ENCODE measurements around the gene TTLL11.

- no peak for TF ChIP-seq CTCF (IDR thresholded peaks at IDR 0.05; ENCODE audit: low read depth, low read length, missing input control)
- no peak for TF ChIP-seq RXRA (IDR thresholded peaks at IDR 0.05)
- TF ChIP-seq TAF1 (conservative IDR thresholded peaks at IDR 0.05), result no peak
- no peak for TF ChIP-seq MAX (IDR thresholded peaks at IDR 0.05)
- TF ChIP-seq REST (IDR thresholded peaks at IDR 0.05), result no peak
- TF ChIP-seq RAD21 (IDR thresholded peaks at IDR 0.05), result no peak
- no peak for TF ChIP-seq NR2F2 (IDR thresholded peaks at IDR 0.05)
- no peak for TF ChIP-seq ATF3 (IDR thresholded peaks at IDR 0.05)
- TF ChIP-seq YY1 (IDR thresholded peaks at IDR 0.05), result no peak
- no peak for TF ChIP-seq HNF4G (IDR thresholded peaks at IDR 0.05)
- TF ChIP-seq GABPA (IDR thresholded peaks at IDR 0.05 in 1 of 2, conservative IDR thresholded peaks at IDR 0.05 in 1 of 2), result no peak
- TF ChIP-seq FOXA1 (IDR thresholded peaks at IDR 0.05), result no peak
- no peak for TF ChIP-seq JUND (IDR thresholded peaks at IDR 0.05)
- TF ChIP-seq HNF4A (conservative IDR thresholded peaks at IDR 0.05), result no peak
Measured at GRCh38 chr9:121786543-121786948, 306.6 kb downstream of the TTLL11 start.
